Progenitor cell of endocrine pancreas (in vitro differentiated cells): ENCODE data around the gene CPLX1. TPM values are rescaled to one million over a fixed set of nuclear protein-coding genes. Genes with fewer than 3 reads are reported as not detected.
"Not testable (repeated sequence)": the region's sequence is repeated elsewhere in the genome, so short reads cannot be mapped to it uniquely, and the experiment has no call there.

Experiments
- DNase-seq: peaks from one replicate; pipeline ENCODE4 v3.0.0; 2021; ENCODE audit warnings: low spot score; ENCODE audit not compliant: unreplicated experiment
- H3K27ac Mint-ChIP-seq: 2 replicates; pipeline ENCODE4 v1.8.0; 2021; ENCODE audit warnings: mild to moderate bottlenecking, moderate library complexity, mixed read lengths
- H3K27me3 Mint-ChIP-seq: 2 replicates; pipeline ENCODE4 v1.8.0; 2021; ENCODE audit warnings: mixed read lengths
- H3K36me3 Mint-ChIP-seq: 2 replicates; pipeline ENCODE4 v1.8.0; 2022; ENCODE audit warnings: mixed read lengths; ENCODE audit not compliant: insufficient read depth
- H3K4me1 Mint-ChIP-seq: 2 replicates; pipeline ENCODE4 v1.8.0; 2021; ENCODE audit warnings: low read depth, mixed read lengths
- H3K4me3 Mint-ChIP-seq: 2 replicates; pipeline ENCODE4 v1.8.0; 2021; ENCODE audit warnings: low read depth, mild to moderate bottlenecking, moderate library complexity, mixed read lengths
- H3K9me3 Mint-ChIP-seq: 2 replicates; pipeline ENCODE4 v1.8.0; 2021; ENCODE audit warnings: low read depth, mixed read lengths
- CTCF ChIP-seq: fragments of 200-600 bp; sonication (generic); IDR thresholded peaks from one replicate; pipeline ENCODE4 v1.5.0; 2021; ENCODE audit warnings: antibody characterized with exemption, mild to moderate bottlenecking; ENCODE audit not compliant: unreplicated experiment
- total RNA-seq: library from RNA; stranded (reverse); gene quantifications from 2 replicates; pipeline ENCODE4 v1.2.1, GENCODE V29; 2021

Gene CPLX1
- total RNA-seq, 1 donor from 2014 or later = 1.4 TPM

GRCh38 chr4:762211-763190 is 63.4 kb downstream of the CPLX1 start:
- peak overlapping the region; percentile 94 for H3K27ac Mint-ChIP-seq

GRCh38 chr4:761739-762138 is 64.2 kb downstream of the CPLX1 start:
- Mint-ChIP-seq H3K4me3 (no peak overlapping the region), H3K27me3 (no peaks in the 10 kb centered on the region), H3K9me3 (peaks cover 7% of the 10 kb centered on the region), H3K27ac (no peak overlapping the region), H3K36me3 (peaks cover 57% of the 10 kb centered on the region), H3K4me1 (peaks cover 9% of the 10 kb centered on the region)
- no peak for TF ChIP-seq CTCF
- DNase-seq = no peak

More at GRCh38 chr4:762211-763190, 63.4 kb downstream of the CPLX1 start:
- no peak for DNase-seq
- H3K9me3 Mint-ChIP-seq = peaks cover 7% of the 10 kb centered on the region
- H3K27me3 Mint-ChIP-seq = no peaks in the 10 kb centered on the region
- H3K4me3 Mint-ChIP-seq = no peak overlapping the region
- peak; percentile 54 for TF ChIP-seq CTCF
- H3K36me3 Mint-ChIP-seq = peaks cover 53% of the 10 kb centered on the region
- peaks cover 10% of the 10 kb centered on the region for H3K4me1 Mint-ChIP-seq

- no peak for DNase-seq
- H3K4me3 Mint-ChIP-seq = no peak overlapping the region
- H3K9me3 Mint-ChIP-seq = peaks cover 7% of the 10 kb centered on the region
- TF ChIP-seq CTCF = no peak
- peaks cover 55% of the 10 kb centered on the region for H3K36me3 Mint-ChIP-seq
- H3K27ac Mint-ChIP-seq = no peak overlapping the region
- peaks cover 9% of the 10 kb centered on the region for H3K4me1 Mint-ChIP-seq
- H3K27me3 Mint-ChIP-seq = no peaks in the 10 kb centered on the region
These were observed 64.8 kb downstream of the CPLX1 start for GRCh38 chr4:761086-761485.

- Mint-ChIP-seq H3K4me3 (no peak overlapping the region), H3K27ac (no peak overlapping the region), H3K27me3 (no peaks in the 10 kb centered on the region), H3K4me1 (peaks cover 9% of the 10 kb centered on the region), H3K36me3 (peaks cover 52% of the 10 kb centered on the region), H3K9me3 (peaks cover 7% of the 10 kb centered on the region)
- no peak for DNase-seq
- no peak for TF ChIP-seq CTCF
These were observed 65.3 kb downstream of the CPLX1 start for GRCh38 chr4:760616-761015.

GRCh38 chr4:759810-760209 is 66.1 kb downstream of the CPLX1 start:
- H3K9me3 Mint-ChIP-seq, DNase-seq, H3K27me3 Mint-ChIP-seq, H3K4me1 Mint-ChIP-seq, H3K4me3 Mint-ChIP-seq: not testable (repeated sequence)
- Mint-ChIP-seq H3K36me3 (peaks cover 52% of the 10 kb centered on the region), H3K27ac (peak overlapping the region; percentile 6)
